LNCAP (cell line): ENCODE data around the gene ARHGEF33.
A peak's percentile ranks its signal among the peaks of the same experiment; 100 is the strongest.

Experiments used
- TF ChIP-seq, protein P1 (sequence below): fragments of 450-650 bp; IDR thresholded peaks from 2 replicates; pipeline ENCODE4 v1.5.1; 2017; ENCODE audit warnings: mild to moderate bottlenecking

The ARHGEF33 gene

GRCh38 chr2:38947241-38948239, 57.9 kb downstream of the ARHGEF33 start:
- TF ChIP-seq, protein P1, sequence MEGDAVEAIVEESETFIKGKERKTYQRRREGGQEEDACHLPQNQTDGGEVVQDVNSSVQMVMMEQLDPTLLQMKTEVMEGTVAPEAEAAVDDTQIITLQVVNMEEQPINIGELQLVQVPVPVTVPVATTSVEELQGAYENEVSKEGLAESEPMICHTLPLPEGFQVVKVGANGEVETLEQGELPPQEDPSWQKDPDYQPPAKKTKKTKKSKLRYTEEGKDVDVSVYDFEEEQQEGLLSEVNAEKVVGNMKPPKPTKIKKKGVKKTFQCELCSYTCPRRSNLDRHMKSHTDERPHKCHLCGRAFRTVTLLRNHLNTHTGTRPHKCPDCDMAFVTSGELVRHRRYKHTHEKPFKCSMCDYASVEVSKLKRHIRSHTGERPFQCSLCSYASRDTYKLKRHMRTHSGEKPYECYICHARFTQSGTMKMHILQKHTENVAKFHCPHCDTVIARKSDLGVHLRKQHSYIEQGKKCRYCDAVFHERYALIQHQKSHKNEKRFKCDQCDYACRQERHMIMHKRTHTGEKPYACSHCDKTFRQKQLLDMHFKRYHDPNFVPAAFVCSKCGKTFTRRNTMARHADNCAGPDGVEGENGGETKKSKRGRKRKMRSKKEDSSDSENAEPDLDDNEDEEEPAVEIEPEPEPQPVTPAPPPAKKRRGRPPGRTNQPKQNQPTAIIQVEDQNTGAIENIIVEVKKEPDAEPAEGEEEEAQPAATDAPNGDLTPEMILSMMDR = peak; percentile 62

- TF ChIP-seq, protein P1 = no peak
These were observed 58.8 kb downstream of the ARHGEF33 start for GRCh38 chr2:38948387-38948882.

DNA sequence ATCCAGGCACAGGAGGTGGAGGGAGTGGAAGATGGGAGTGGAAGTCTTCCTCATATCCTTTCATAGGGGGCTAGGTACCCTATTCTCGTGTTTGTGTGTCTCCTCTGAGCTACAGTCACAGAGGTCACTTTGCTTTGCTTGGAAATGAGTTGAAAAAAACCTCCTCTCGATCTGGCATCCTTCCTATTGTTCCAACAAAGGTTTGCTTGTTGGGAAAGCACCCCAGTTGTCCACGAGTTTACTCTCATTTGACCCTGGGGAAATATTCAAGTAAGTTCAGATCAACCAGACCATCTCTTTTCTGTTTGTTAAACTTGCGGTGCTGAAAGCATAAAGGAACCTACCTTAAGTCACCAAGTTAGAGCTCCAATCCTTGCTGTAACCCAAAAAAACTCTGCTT, 59.3 kb downstream of the ARHGEF33 start:
- TF ChIP-seq, protein P1 = no peak

- TF ChIP-seq, protein P1 = no peak
These were observed 62.1 kb downstream of the ARHGEF33 start for GRCh38 chr2:38951766-38952165.

GRCh38 chr2:38957972-38958371, 68.3 kb downstream of the ARHGEF33 start:
- TF ChIP-seq, protein P1 = no peak

- TF ChIP-seq, protein P1 = no peak
These were observed 69.8 kb downstream of the ARHGEF33 start for GRCh38 chr2:38959466-38959865.

DNA sequence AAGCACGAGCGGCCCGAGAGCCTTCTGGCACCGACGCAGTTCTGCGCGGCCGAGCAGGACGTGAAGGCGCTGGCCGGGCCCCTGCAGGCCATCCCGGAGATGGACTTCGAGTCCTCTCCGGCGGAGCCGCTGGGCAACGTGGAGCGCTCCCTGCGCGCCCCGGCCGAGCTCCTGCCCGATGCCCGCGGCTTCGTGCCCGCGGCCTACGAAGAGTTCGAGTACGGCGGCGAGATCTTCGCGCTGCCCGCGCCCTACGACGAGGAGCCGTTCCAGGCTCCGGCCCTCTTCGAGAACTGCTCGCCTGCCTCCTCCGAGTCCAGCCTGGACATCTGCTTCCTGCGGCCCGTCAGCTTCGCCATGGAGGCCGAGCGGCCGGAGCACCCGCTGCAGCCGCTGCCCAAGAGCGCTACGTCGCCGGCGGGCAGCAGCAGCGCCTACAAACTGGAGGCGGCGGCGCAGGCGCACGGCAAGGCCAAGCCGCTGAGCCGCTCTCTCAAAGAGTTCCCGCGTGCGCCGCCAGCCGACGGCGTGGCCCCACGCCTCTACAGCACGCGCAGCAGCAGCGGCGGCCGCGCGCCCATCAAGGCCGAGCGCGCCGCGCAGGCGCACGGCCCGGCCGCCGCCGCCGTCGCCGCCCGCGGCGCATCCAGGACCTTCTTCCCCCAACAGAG, 70.4 kb downstream of the ARHGEF33 start:
- TF ChIP-seq, protein P1 = no peak
